GM21447 (cell line): Measurements from ENCODE around the gene PUS10.
"Not testable (repeated sequence)": the region's sequence is repeated elsewhere in the genome, so short reads cannot be mapped to it uniquely, and the experiment has no call there.

Experiments used
- ATAC-seq: cut with Tn5 transposase; IDR thresholded peaks from one replicate; pipeline ENCODE4 v1.9.1; 2021; ENCODE audit not compliant: unreplicated experiment

The PUS10 gene

GRCh38 chr2:61014763-61015162, 3.3 kb downstream of the PUS10 start:
- no peak for ATAC-seq

GRCh38 chr2:61013382-61013781, 4.7 kb downstream of the PUS10 start:
- ATAC-seq = no peak

GRCh38 chr2:61012303-61012702, 5.8 kb downstream of the PUS10 start:
- not testable (repeated sequence) for ATAC-seq

- no peak for ATAC-seq
Measured at GRCh38 chr2:61011678-61012077, 6.4 kb downstream of the PUS10 start.

- ATAC-seq = no peak
Measured at GRCh38 chr2:61009355-61009754, 8.7 kb downstream of the PUS10 start.

- ATAC-seq = no peak
Measured at GRCh38 chr2:61006486-61007105, 11.5 kb downstream of the PUS10 start.

- no peak for ATAC-seq
Measured at GRCh38 chr2:61005736-61006135, 12.3 kb downstream of the PUS10 start.

GRCh38 chr2:60998628-60999545, 19.2 kb downstream of the PUS10 start:
- peak; percentile 60 for ATAC-seq

GRCh38 chr2:60994131-60994530, 23.9 kb downstream of the PUS10 start:
- no peak for ATAC-seq

- ATAC-seq = peak; percentile 98
Measured at GRCh38 chr2:60992985-60993392, 25.1 kb downstream of the PUS10 start.

GRCh38 chr2:60991644-60992043, 26.4 kb downstream of the PUS10 start:
- no peak for ATAC-seq

- ATAC-seq = no peak
Measured at GRCh38 chr2:60989259-60989658, 28.8 kb downstream of the PUS10 start.

GRCh38 chr2:60987656-60988055, 30.4 kb downstream of the PUS10 start:
- ATAC-seq = not testable (repeated sequence)

GRCh38 chr2:60987041-60987440, 31.0 kb downstream of the PUS10 start:
- no peak for ATAC-seq

GRCh38 chr2:60984720-60985119, 33.3 kb downstream of the PUS10 start:
- ATAC-seq = peak; percentile 73

- not testable (repeated sequence) for ATAC-seq
Measured at GRCh38 chr2:60982066-60982465, 36.0 kb downstream of the PUS10 start.

- ATAC-seq = no peak
Measured at GRCh38 chr2:60980071-60980815, 37.8 kb downstream of the PUS10 start.

- no peak for ATAC-seq
Measured at GRCh38 chr2:60979231-60979630, 38.8 kb downstream of the PUS10 start.

GRCh38 chr2:60977562-60977895, 40.5 kb downstream of the PUS10 start:
- no peak for ATAC-seq

- ATAC-seq = peak; percentile 52
Measured at GRCh38 chr2:60976875-60977561, 41.0 kb downstream of the PUS10 start.

GRCh38 chr2:60976256-60976850, 41.7 kb downstream of the PUS10 start:
- no peak for ATAC-seq
